SU-DHL-6 (cell line): Measurements from ENCODE around the gene THBS2.

Source experiments
- H2AFZ ChIP-seq: fragments of 200-600 bp; sonication (generic); 2 replicates; pipeline ENCODE4 v1.6.1; 2014; ENCODE audit warnings: low read depth, mild to moderate bottlenecking, moderate library complexity, mixed read lengths, antibody characterized with exemption, low read length; ENCODE audit not compliant: severe bottlenecking
- H3F3A ChIP-seq: fragments of 200-600 bp; shearing (Covaris generic); 2 replicates; pipeline ENCODE4 v1.6.0; 2016; ENCODE audit warnings: antibody characterized with exemption, mild to moderate bottlenecking; ENCODE audit not compliant: insufficient read depth
- H3K27ac ChIP-seq: fragments of 200-600 bp; sonication (generic); 2 replicates; pipeline ENCODE4 v1.5.1; 2016; ENCODE audit warnings: low read depth, mild to moderate bottlenecking, low read length, moderate library complexity, mixed read lengths
- H3K27me3 ChIP-seq: fragments of 200-600 bp; sonication (generic), shearing (Covaris generic); 2 replicates; pipeline ENCODE4 v1.6.0; 2014; ENCODE audit warnings: mild to moderate bottlenecking, low read length
- H3K36me3 ChIP-seq: fragments of 200-600 bp; sonication (generic); 2 replicates; pipeline ENCODE4 v1.6.1; 2014; ENCODE audit warnings: mild to moderate bottlenecking, low read length, mixed read lengths
- H3K4me2 ChIP-seq: fragments of 300-600, 200-600 bp; shearing (Covaris generic), sonication (generic); 2 replicates; pipeline ENCODE4 v1.6.0; 2014; ENCODE audit warnings: low read length, low read depth, mild to moderate bottlenecking; ENCODE audit not compliant: poor library complexity, severe bottlenecking
- H3K4me3 ChIP-seq: fragments of 200-600 bp; sonication (generic); 2 replicates; pipeline ENCODE4 v1.5.1; 2014; ENCODE audit warnings: antibody characterized with exemption, low read length, mild to moderate bottlenecking, mixed read lengths; ENCODE audit not compliant: insufficient read depth, poor library complexity, severe bottlenecking
- H3K79me2 ChIP-seq: fragments of 200-600 bp; sonication (generic); 2 replicates; pipeline ENCODE4 v1.6.1; 2014; ENCODE audit warnings: mild to moderate bottlenecking, low read length, moderate library complexity; ENCODE audit not compliant: insufficient read depth
- H3K9ac ChIP-seq: fragments of 200-600 bp; sonication (generic); 2 replicates; pipeline ENCODE4 v1.7.0; 2014; ENCODE audit warnings: mild to moderate bottlenecking, low read length
- H3K9me2 ChIP-seq: fragments of 200-600 bp; sonication (generic); replicated peaks from 2 replicates; pipeline ENCODE4 v1.6.1; 2014; ENCODE audit warnings: low read length; ENCODE audit not compliant: insufficient read depth
- H3K9me3 ChIP-seq: fragments of 200-600 bp; sonication (generic); 2 replicates; pipeline ENCODE4 v1.6.1; 2014; ENCODE audit warnings: low read length, mixed read lengths; ENCODE audit not compliant: insufficient read depth
- H4K20me1 ChIP-seq: fragments of 200-600 bp; sonication (generic); 2 replicates; pipeline ENCODE4 v1.6.1; 2014; ENCODE audit warnings: low read depth, mild to moderate bottlenecking, antibody characterized with exemption, low read length, moderate library complexity, mixed read lengths
- CTCF ChIP-seq: fragments of 200-600 bp; sonication (generic); IDR thresholded peaks from one replicate; pipeline ENCODE4 v1.5.1; 2017; ENCODE audit warnings: antibody characterized with exemption, mild to moderate bottlenecking, low read length, moderate library complexity; ENCODE audit not compliant: insufficient read depth, poor library complexity, severe bottlenecking
- EZH2phosphoT487 ChIP-seq: fragments of 200-600 bp; sonication (generic), shearing (Covaris generic); conservative IDR thresholded peaks from 2 replicates; pipeline ENCODE4 v1.6.1; 2018; ENCODE audit warnings: mild to moderate bottlenecking, antibody characterized with exemption, low read length, moderate library complexity, mixed read lengths

The THBS2 gene

GRCh38 chr6:169293196-169293595, 39.5 kb upstream of the THBS2 start:
- H3K27ac ChIP-seq = no peak overlapping the region
- H3K4me2 ChIP-seq = no peak overlapping the region

GRCh38 chr6:169292338-169293124, 38.9 kb upstream of the THBS2 start:
- no peak overlapping the region for H3K4me2 ChIP-seq
- no peak overlapping the region for H3K9ac ChIP-seq
- no peak overlapping the region for H3K27ac ChIP-seq
- H3K4me3 ChIP-seq = no peak overlapping the region
- H3K9me3 ChIP-seq = no peaks in the 10 kb centered on the region
- H3F3A ChIP-seq = no peaks in the 10 kb centered on the region
- no peaks in the 10 kb centered on the region for H3K36me3 ChIP-seq
- no peak for TF ChIP-seq EZH2phosphoT487
- TF ChIP-seq CTCF = no peak
- 0 out of 2 replicates have a peak, but pooled peaks cover 2% of the 10 kb centered on the region for H3K27me3 ChIP-seq
- no peaks in the 10 kb centered on the region for H3K9me2 ChIP-seq
- no peaks in the 10 kb centered on the region for H3K79me2 ChIP-seq
- H2AFZ ChIP-seq = no peak overlapping the region
- no peaks in the 10 kb centered on the region for H4K20me1 ChIP-seq

More at GRCh38 chr6:169293196-169293595, 39.5 kb upstream of the THBS2 start:
- H3F3A ChIP-seq = no peaks in the 10 kb centered on the region
- H2AFZ ChIP-seq = no peak overlapping the region
- no peaks in the 10 kb centered on the region for H4K20me1 ChIP-seq
- H3K27me3 ChIP-seq = 0 out of 2 replicates have a peak, but pooled peaks cover 2% of the 10 kb centered on the region
- H3K4me3 ChIP-seq = no peak overlapping the region
- no peaks in the 10 kb centered on the region for H3K9me3 ChIP-seq
- no peaks in the 10 kb centered on the region for H3K9me2 ChIP-seq
- no peak overlapping the region for H3K9ac ChIP-seq
- no peaks in the 10 kb centered on the region for H3K36me3 ChIP-seq
- H3K79me2 ChIP-seq = no peaks in the 10 kb centered on the region
- TF ChIP-seq CTCF (no peak), EZH2phosphoT487 (no peak)

- Histone ChIP-seq H3K4me3 (no peak overlapping the region), H2AFZ (no peak overlapping the region), H3K27ac (no peak overlapping the region), H4K20me1 (no peaks in the 10 kb centered on the region), H3K9ac (no peak overlapping the region), H3K79me2 (no peaks in the 10 kb centered on the region), H3K36me3 (no peaks in the 10 kb centered on the region), H3K9me2 (no peaks in the 10 kb centered on the region), H3K27me3 (0 out of 2 replicates have a peak, but pooled peaks cover 2% of the 10 kb centered on the region), H3K4me2 (no peak overlapping the region), H3K9me3 (no peaks in the 10 kb centered on the region), H3F3A (no peaks in the 10 kb centered on the region)
- no peak for TF ChIP-seq EZH2phosphoT487
These were observed 38.1 kb upstream of the THBS2 start for GRCh38 chr6:169291646-169292337.

- Histone ChIP-seq H4K20me1 (no peaks in the 10 kb centered on the region), H3K27me3 (0 out of 2 replicates have a peak, but pooled peaks cover 2% of the 10 kb centered on the region), H3K9me2 (no peaks in the 10 kb centered on the region), H3F3A (no peaks in the 10 kb centered on the region), H3K4me3 (no peak overlapping the region), H3K27ac (no peak overlapping the region), H3K36me3 (no peaks in the 10 kb centered on the region), H2AFZ (no peak overlapping the region), H3K9ac (no peak overlapping the region), H3K4me2 (no peak overlapping the region), H3K9me3 (no peaks in the 10 kb centered on the region), H3K79me2 (no peaks in the 10 kb centered on the region)
- TF ChIP-seq EZH2phosphoT487 = no peak
- no peak for TF ChIP-seq CTCF
These were observed 37.5 kb upstream of the THBS2 start for GRCh38 chr6:169291148-169291547.
